Measurements from ENCODE around the gene TRMT11. TPM values are rescaled to one million over a fixed set of nuclear protein-coding genes. Genes with fewer than 3 reads are reported as not detected.

The TRMT11 gene
- total and polyA plus RNA-seq, 9 of the 15 experiments (the other 6 are each of a cell fraction or from before 2014, with no cell fraction given): 38.8 to 88.0 (median 59.8) TPM

- TF ChIP-seq MGA (IDR thresholded peaks at IDR 0.05) (no peak), SRSF3 (IDR thresholded peaks at IDR 0.05; ENCODE audit: insufficient read depth, low read length) (no peak), ZNF644 (tag; IDR thresholded peaks at IDR 0.05; ENCODE audit: low read depth) (no peak), UBTF (IDR thresholded peaks at IDR 0.05; ENCODE audit: borderline replicate concordance in 1 of 2, low read depth in 2 of 2, low read length in 2 of 2) (no peak), FOXK2 (conservative IDR thresholded peaks at IDR 0.05 in 1 of 2, IDR thresholded peaks at IDR 0.05 in 1 of 2; ENCODE audit: low read depth in 2 of 2) (no peak)
Observed at GRCh38 chr6:126040394-126040793, 54.1 kb downstream of the TRMT11 start (continued).

All from K562 (cell line).